GM12892 (cell line): ENCODE measurements around the gene GARRE1.

ENCODE experiments used
- POLR2A ChIP-seq: IDR thresholded peaks from 2 replicates; pipeline ENCODE4 v1.6.1; 2011; ENCODE audit warnings: low read depth, low read length, control low read depth
- POLR2AphosphoS5 ChIP-seq: IDR thresholded peaks from 2 replicates; pipeline ENCODE4 v1.6.1; 2011; ENCODE audit warnings: low read depth, low read length, control low read depth
- TAF1 ChIP-seq: IDR thresholded peaks from 2 replicates; pipeline ENCODE4 v1.6.1; 2011; ENCODE audit warnings: low read depth, mild to moderate bottlenecking, control low read depth, low read length, borderline replicate concordance

DNA sequence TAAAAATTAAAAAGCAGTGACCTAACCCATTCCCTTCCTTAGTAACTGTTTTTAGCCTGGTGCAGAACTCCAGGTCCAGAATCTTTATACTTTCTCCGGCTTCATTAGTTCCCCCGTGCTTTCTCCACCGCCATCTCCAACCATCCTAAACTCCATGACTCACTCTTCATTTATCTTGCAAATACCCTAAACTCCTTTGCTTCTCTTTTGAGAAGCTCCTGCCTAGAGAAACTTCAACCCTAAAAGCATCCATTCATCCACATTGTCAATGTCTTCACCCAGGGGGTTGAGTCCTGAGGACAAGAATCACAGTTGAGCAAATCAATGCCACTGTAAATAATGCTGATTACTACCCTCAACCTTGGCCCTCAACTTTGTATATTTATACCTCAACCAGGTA is 17.1 kb upstream of the GARRE1 start:
- TF ChIP-seq POLR2AphosphoS5 (no peak), POLR2A (no peak), TAF1 (no peak)
